HG02852 (cell line): Measurements from ENCODE around the gene TOR3A.

ENCODE experiments used
- ATAC-seq: cut with Tn5 transposase; IDR thresholded peaks from one replicate; pipeline ENCODE4 v1.9.1; 2021; ENCODE audit warnings: mild to moderate bottlenecking, moderate library complexity; ENCODE audit not compliant: unreplicated experiment

Gene TOR3A

DNA sequence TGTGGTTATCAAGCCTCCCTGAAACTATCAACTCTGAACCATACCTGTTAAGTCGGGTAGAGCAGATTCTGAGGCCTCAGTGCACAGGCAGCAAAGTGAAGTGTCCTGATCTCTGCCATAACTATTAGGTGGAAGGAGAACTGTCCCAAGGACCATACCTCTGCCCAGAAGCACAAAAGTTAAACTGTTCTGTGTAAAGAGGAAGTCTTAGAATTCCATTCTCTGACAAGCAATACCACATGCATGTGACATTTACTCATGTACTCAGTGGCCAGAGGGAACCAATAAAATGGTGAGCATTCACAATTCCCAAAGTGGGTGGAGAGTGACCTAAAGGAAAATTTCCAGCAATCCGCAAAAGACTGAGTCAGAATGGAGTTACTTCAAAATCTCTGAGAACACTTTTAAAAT lies 61.0 kb downstream of the TOR3A start:
- ATAC-seq, result no peak

DNA sequence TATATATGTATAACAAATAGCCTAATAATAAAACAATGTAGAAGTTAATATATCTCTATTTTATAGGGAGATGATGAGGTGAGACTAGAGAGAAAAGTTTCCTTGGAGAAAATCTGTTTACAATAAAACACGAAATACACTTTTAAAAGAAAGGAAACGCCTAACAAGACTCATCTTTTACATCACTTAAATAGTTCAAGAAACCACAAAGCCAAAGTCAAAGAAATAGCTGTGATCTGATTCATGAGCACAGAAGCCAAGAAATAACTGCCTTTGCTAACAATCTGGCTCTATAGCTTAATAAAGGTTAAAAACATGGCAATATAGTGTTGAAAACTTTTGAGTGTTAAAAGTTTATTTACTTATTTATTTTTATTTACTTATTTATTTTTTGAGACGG lies 61.5 kb downstream of the TOR3A start:
- no peak for ATAC-seq

DNA sequence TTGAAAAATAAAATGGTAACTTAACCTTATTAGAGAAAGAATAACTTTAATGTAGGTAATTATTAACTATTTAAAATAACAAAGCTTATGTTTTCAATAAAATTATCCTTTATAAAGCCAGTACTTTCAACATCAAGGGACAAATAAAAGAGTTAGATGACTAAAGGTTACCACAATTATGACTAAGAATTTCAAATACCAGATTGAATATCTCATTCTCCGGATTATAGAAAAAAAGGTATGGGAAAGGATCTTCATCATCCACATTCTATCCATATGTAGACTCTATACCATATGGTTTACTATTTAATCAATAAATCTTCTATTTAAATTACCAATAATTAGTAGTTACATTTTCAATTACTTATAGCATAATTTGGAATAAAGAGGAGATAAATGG lies 62.8 kb downstream of the TOR3A start:
- ATAC-seq, result no peak

GRCh38 chr1:179145521-179145920 lies 63.7 kb downstream of the TOR3A start:
- no peak for ATAC-seq
